CD4-positive, alpha-beta T cell treated with Interleukin-15 for 1 hour (primary cell): Measurements from ENCODE around the gene YPEL3.
"Not testable (repeated sequence)": the region's sequence is repeated elsewhere in the genome, so short reads cannot be mapped to it uniquely, and the experiment has no call there.

Source experiments
- DNase-seq: peaks from one replicate; pipeline ENCODE4 v3.0.0-alpha.2; 2020

YPEL3 gene

GRCh38 chr16:30096105-30096861 is at the start of gene YPEL3:
Gene YPEL3, minus strand, starts transcription at chr16:30096213. Its CDS starts 731 bp downstream, at chr16:30095482.
- DNase-seq, result peak; percentile 92

GRCh38 chr16:30145657-30146056 is 49.6 kb upstream of the YPEL3 start:
- DNase-seq, result no peak

- no peak for DNase-seq
Measured at GRCh38 chr16:30144917-30145316, 48.9 kb upstream of the YPEL3 start.

GRCh38 chr16:30144017-30144416 is 48.0 kb upstream of the YPEL3 start:
- DNase-seq, result no peak

GRCh38 chr16:30143347-30143702 is 47.3 kb upstream of the YPEL3 start:
- DNase-seq, result no peak

GRCh38 chr16:30142672-30143346 is 46.8 kb upstream of the YPEL3 start:
- peak; percentile 41 for DNase-seq

GRCh38 chr16:30141750-30142149 is 45.7 kb upstream of the YPEL3 start:
- DNase-seq, result no peak

GRCh38 chr16:30139583-30140481 is 43.8 kb upstream of the YPEL3 start:
- no peak for DNase-seq

GRCh38 chr16:30137897-30138296 is 41.9 kb upstream of the YPEL3 start:
- DNase-seq, result no peak

- no peak for DNase-seq
Measured at GRCh38 chr16:30136971-30137605, 41.1 kb upstream of the YPEL3 start.

- no peak for DNase-seq
Measured at GRCh38 chr16:30132591-30132990, 36.6 kb upstream of the YPEL3 start.

- no peak for DNase-seq
Measured at GRCh38 chr16:30131869-30132475, 36.0 kb upstream of the YPEL3 start.

- DNase-seq, result no peak
Measured at GRCh38 chr16:30127993-30128392, 32.0 kb upstream of the YPEL3 start.

- not testable (repeated sequence) for DNase-seq
Measured at GRCh38 chr16:30125690-30126089, 29.7 kb upstream of the YPEL3 start.

- DNase-seq, result no peak
Measured at GRCh38 chr16:30124985-30125379, 29.0 kb upstream of the YPEL3 start.

- DNase-seq, result no peak
Measured at GRCh38 chr16:30122604-30123160, 26.7 kb upstream of the YPEL3 start.

GRCh38 chr16:30121741-30122571 is 25.9 kb upstream of the YPEL3 start:
- DNase-seq, result no peak

GRCh38 chr16:30120340-30121105 is 24.5 kb upstream of the YPEL3 start:
- no peak for DNase-seq

GRCh38 chr16:30119428-30119827 is 23.4 kb upstream of the YPEL3 start:
- DNase-seq, result no peak

- no peak for DNase-seq
Measured at GRCh38 chr16:30117768-30118167, 21.8 kb upstream of the YPEL3 start.
